ENCODE results near the gene PIP4K2A.

DNA sequence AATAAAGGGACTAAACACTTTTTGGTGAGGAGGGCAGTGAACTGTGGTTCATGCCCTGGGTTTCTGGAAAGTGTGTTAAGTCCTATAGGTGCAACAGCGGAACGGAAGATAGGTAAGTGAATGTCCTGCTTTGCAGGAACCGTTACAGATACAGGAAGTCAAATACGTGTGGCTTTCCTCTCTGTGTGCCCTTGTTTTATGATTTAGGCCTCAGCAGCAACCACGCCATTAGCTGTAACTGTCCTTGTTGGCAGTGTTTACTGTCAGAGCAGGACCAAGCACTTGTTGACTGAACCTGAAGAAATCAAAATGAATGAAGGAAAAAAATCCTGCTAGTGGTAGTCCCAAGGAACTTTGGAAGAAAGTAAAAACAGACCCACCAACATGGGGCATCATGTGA lies 150.3 kb downstream of the PIP4K2A start:
- TF ChIP-seq, protein P1, sequence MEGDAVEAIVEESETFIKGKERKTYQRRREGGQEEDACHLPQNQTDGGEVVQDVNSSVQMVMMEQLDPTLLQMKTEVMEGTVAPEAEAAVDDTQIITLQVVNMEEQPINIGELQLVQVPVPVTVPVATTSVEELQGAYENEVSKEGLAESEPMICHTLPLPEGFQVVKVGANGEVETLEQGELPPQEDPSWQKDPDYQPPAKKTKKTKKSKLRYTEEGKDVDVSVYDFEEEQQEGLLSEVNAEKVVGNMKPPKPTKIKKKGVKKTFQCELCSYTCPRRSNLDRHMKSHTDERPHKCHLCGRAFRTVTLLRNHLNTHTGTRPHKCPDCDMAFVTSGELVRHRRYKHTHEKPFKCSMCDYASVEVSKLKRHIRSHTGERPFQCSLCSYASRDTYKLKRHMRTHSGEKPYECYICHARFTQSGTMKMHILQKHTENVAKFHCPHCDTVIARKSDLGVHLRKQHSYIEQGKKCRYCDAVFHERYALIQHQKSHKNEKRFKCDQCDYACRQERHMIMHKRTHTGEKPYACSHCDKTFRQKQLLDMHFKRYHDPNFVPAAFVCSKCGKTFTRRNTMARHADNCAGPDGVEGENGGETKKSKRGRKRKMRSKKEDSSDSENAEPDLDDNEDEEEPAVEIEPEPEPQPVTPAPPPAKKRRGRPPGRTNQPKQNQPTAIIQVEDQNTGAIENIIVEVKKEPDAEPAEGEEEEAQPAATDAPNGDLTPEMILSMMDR (conservative IDR thresholded peaks at IDR 0.05), result no peak
- no peak for TF ChIP-seq EZH2 (IDR thresholded peaks at IDR 0.05; ENCODE audit: low read depth)
